Ramos (cell line): ENCODE results near the gene MBNL3.
"Not testable (repeated sequence)": the region's sequence is repeated elsewhere in the genome, so short reads cannot be mapped to it uniquely, and the experiment has no call there.

Experiments
- in situ Hi-C: fragments of 300-500 bp; cut with MboI; formaldehyde crosslinking; loops from one replicate; pipeline ENCODE4 v1.14.3; 2022; ENCODE audit warnings: low sequenced_read_pairs; ENCODE audit not compliant: unreplicated experiment

The MBNL3 gene

DNA sequence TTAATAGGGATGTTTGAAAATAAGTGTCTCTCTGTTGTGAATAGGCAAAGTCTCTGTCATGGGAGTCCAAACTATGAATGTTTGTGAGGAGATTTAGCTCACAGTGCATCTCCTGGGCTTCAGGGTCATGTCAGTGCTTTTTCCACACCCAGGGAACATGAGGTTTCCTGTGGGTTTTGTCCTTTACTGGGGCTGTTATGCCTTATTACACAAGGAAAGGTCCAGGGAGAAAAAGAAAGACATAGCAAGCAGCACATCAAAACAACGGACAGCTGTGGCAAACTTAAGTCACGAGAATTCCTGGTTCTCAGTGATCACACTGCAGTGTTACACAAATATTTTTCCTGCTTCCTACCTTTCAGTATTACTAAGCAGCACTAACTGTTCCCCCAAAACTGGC, 99.4 kb downstream of the MBNL3 start:
- in situ Hi-C loops = no loop called here

DNA sequence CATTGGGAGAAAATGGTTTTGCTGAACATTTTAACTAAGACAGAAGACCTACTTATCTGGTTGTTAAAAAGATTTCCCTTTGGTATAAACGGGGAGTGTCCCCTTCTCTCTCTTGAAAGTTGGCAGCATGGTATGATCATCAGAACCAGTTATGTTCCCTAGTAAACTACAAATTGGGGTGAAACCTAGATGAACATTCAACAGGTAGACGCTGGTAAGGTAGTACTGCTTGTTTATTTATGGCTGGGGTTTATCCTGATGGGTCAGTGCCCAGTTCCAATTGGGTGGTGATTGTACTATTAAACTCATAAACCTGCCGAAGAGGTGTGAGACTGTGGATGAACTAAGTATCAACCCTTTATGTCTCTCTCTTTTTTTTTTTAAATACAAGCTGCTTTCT, 100.5 kb downstream of the MBNL3 start:
- in situ Hi-C loops = no loop called here

DNA sequence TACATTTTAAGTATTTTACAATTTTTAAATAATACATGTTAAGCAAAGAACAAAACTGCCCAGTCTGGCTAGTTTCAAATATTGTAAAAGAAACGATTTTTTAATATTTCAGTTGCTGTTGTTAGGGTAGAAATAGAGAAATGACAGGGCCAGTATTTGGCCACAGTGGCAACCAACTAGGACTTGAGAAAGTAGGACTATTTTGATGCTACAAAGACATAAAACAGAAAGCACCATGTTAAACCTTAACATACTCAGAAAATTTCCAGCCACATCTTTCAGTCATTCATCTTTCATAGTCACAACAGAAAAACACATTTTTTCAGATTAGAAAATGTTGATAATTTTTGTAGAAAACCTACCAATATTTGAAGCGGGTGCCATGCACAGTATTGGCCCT, 104.5 kb downstream of the MBNL3 start:
- in situ Hi-C loops = no loop called here

DNA sequence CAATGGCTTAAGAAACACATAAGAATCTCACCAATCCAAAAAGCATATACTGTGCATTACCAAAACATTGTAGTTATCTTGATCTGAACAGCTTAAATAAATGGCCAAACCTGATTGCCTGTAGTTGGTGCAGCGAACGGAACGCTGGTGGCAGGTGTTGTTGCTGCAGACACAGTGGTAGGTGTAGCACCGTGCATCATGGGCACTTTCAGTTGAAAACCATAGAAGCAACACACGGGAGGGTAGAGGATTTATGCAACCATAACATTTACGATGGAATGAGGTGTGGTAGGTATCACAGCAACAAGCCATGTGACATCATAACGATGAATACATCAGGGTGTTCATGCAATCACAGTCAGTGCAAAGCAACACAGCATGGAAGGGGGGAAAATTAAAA, 106.8 kb downstream of the MBNL3 start:
- in situ Hi-C loops = no loop called here

DNA sequence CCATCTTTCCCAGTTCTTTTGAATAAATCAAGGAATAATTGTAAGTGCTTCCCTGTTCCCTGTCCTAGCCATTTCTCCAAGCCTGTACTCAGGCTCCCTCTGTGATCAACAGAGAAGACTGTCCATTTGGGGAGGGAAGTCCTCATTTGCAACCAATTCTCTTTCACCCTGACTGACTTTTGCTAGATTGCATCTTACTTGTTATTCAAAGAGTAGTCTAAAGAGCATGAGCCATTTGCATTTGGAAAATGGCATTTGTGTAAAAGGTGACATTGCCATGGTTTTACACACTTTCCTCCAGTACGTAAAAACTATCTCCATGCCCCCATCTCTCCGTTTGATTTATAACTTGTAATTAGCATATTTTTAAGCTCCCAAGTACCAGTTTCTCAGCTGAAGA, 110.6 kb downstream of the MBNL3 start:
- in situ Hi-C loops = no loop called here

DNA sequence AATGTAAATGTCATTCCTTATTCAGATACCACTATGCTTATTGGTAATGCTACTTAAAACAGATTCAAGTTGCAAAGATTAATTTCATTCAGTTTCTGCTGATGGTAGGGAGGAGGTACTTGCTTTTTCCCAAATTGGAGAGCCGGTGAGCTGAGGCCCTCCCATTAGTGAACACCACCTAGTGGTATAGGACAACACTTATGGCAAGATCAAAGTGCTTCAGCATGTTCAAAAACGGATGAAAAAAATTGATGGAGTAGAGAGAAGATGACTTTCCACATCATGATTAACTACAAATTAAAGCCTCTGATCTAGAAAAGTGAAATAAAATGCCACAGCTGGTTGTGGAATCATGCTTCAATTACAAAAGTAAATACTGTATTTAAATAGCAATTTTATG, 112.9 kb downstream of the MBNL3 start:
- in situ Hi-C loops = no loop called here

DNA sequence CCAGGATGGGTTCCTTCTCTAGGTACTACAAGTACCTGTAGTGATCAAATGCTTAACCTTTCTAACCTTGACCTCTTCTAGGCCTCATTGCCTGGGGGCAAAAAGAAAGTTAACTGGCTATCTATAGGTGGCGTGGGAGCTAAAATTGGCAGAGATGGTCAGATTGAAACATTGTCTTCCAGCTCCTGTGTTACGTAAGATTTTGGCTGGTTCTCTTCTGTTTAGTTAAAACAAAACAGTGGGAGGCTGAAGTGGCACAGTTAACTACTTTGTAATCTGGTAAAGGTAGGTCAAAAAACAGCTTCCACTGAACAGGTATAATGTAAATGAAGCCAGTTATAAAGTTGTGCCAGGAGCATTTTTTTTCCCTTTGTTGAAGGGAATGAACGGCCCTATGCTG, 115.2 kb downstream of the MBNL3 start:
- in situ Hi-C loops = no loop called here

DNA sequence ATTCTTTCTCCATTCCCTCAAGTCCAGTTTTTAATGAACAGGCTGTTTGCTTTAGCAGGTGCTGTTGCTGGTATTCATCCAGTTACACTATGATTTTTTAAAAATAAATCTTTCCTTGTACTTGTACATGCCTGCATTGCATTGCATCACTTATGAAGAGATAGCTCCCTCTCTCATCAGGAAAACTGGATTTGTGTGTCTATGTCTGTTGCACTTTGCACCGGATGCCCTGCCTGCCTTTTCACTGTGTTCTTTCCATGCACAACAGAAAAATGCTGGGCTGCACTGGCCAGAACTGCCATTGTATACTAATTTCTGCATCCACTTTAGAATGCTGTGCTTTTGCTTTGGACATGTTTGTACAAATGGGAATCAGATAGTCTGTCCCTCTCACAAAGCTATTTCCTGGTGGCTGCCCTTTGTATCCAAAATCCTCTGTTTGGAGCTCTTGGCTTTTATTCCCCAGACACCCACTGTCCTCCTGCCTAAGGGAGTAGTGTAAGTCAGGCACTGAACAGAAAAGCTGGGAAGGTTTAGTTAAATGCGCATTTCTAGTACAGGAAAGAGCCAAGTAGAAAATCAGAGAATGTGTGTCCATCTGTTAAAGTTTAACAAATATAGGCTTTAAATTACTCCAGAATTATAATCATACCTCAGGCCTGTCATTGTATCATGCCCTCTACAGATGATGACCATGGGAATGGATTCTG, 119.1 kb downstream of the MBNL3 start:
- in situ Hi-C loops = no loop called here

DNA sequence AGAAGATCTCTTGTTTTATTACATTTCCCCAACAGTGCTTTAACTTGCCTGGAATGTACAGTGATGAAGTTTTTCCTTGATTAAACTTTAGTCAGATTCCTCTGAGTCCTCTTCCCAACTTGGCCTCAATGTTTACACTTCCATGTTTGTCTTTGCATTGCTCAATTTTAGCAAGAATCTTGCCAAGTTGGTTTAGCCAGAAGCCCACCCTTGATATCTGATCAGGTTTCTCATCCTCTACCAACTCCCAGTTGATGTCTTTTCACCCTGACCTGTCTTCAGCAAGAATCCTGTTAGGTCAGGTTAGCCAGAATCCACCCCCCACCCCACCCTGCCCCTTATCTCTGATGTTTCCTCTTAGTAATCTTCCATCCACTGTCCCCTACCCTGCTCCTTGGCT, 120.9 kb downstream of the MBNL3 start:
- in situ Hi-C loops = no loop called here

DNA sequence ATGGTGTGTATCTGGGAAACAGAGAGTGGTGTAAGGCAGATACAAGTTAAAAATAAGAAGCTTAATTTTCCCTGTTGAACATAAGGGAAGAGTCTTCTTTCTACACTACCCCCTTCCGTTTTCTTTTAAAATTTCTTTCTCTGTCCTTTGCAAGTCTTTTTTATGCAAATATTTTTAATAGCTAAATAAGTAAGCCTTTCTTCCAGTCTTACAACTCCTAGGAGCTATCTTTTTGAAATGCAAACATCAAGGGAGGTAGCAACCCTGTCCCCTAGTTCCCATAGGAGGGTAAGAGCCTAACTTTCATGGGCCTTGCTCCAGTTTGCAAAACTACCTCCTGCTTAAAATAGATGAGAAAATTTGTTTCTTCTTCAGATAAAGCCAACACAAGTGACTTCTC, 121.5 kb downstream of the MBNL3 start:
- in situ Hi-C loops = no loop called here

DNA sequence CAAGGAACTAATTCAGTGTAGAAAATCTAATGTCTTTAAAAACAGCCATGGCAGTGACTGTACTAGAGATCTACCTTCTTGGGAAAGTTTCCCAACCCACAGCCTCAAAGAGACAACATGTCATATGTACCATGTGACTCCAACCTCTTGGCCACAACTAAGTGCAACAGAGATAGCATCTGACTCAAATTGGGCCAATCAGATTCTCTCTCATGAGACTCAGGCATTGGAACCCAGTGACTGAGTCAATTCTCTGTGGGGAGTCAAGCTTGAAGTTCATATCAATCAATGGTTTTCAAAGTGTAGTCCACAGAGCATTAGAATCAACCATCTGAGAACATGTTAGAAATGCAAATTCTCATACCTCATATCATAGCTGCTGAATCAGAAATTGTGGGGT, 123.3 kb downstream of the MBNL3 start:
- in situ Hi-C loops = no loop called here

DNA sequence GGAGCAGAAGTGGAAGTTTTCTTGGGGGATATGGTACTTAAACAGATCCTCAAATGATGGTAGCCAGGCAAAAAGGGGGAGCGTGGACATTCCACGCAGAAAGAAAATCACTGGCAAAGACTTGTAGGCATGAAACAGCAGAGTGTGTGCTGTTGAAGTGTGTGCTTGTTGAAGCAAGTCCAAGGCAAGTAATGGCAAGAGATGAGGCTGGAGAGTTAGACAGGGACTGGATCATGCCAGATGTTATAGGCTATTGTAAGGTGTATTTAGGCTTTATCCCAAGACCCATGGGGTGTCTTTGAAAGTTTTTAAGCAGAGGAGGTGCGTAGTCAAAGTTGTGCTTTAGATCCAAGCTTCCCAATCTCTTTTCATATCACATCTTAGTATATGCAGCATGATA, 124.5 kb downstream of the MBNL3 start:
- in situ Hi-C loops = no loop called here

DNA sequence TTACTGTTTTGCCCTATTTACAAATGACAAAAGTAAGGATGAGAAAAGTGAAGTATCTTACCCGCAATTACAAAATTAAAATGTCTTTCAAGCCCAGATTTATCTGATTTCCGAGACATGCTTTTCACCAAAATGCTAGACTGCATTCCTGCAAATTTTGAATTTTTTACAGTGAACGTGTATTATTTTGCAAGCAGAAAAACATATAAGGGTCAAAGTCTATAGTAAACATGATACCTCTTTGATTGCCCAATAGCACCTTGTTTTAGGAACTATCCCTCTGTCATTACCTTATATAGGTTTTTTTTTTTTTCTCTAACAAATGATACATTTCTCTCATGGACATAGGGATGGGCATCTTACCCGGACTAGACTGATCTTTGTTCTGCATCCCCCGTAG, 135.4 kb downstream of the MBNL3 start:
- in situ Hi-C loops = no loop called here

DNA sequence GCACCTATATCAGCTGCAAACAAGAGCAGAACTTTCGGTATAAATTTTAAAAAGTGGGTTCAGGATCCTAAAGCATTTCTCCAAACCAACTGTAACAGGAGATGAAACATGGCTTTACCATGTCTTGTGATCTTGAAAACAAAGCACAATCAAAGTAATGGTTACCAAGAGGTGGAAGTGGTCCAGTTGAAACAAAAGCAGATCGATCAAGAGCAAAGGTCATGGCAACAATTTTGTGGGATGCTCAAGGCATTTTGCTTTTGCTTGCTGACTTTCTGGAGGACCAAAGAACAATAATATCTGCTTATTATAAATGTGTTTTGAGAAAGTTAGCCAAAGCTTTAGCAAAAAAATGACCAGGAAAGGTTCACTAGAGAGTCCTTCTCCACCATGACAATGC, 152.7 kb downstream of the MBNL3 start:
- in situ Hi-C loops = no loop called here

DNA sequence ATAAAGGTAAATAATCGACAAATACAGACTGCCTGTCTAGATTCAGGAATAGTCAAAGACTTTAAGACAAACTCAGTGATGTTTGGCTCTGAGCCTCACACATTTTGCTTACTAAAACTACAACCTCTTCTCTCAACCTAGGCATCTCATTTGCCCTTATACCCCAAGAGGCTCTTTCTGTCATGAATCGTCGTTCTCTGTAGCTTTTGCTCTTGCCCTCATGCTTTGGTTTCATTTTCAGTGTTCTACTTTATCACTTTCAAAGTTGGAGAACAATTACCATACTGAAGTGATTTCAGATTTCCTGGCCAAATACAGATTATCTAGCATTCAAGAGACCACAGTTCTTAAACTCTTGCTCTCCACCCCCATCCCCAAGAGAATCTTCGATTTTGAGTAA, 155.5 kb downstream of the MBNL3 start:
- in situ Hi-C loops = no loop called here

DNA sequence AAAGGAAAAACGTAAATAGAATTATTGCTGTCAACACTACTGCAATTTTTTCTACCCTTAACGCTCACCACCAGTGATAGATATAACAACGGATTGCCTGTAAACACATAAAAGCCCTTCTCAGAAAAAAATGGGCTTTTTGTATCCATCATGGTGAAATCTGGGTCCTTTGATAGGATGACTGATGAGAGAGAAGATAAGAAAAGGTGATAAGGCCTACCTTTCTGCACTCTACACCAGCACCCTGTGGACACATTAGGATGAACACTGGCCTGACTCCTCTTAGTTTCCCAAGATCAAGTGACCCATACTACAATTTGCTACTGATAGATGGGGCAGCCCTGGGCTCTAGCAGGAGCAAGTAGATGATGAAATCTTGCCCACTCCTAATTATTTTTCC, 157.3 kb downstream of the MBNL3 start:
- in situ Hi-C loops = no loop called here

DNA sequence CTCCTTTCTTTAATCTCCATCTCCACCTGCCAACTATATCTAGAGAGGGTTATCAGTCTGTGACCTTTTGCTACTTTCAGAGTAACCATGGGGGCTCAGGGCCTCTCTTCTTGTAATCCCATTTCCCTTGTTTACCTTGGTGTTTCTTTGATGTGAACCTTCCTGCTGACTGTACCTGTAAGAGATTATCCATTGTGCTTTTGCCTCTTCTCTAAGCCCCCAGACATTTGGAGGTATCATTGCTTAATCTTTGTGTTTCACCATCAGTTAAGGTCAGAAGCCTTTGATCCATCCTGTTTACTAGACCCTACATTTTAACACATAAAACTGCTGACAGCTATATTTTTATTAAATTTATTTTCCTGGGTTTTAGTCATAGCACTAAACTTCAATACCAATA, 157.8 kb downstream of the MBNL3 start:
- in situ Hi-C loops = no loop called here

DNA sequence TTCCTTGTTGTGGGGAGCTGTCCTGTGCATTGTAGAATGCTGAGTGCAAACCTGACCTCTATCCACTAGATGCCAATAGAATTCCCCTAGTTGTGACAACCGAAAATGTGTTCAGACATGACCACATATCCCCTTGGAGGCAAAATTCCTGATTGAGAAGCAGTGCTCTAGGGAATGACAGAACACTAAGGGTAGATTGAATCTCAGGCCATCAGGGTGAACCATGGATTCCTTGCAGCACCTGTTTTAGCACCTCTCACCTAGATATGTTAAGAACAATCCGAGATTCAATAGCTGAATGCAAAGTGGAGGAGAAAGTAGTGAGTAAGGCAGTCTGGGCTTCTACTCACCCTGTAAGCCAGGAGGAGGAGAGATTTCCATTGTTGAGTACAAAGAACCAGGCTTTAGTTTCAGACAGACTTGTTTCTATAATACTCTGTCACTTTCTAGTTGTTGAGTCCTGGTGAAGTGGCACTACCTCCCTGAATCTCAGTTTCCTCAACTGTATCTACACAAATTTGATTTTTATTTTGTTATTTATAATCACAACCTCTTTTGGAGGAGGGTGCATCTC, 158.6 kb downstream of the MBNL3 start:
- in situ Hi-C loops = no loop called here

DNA sequence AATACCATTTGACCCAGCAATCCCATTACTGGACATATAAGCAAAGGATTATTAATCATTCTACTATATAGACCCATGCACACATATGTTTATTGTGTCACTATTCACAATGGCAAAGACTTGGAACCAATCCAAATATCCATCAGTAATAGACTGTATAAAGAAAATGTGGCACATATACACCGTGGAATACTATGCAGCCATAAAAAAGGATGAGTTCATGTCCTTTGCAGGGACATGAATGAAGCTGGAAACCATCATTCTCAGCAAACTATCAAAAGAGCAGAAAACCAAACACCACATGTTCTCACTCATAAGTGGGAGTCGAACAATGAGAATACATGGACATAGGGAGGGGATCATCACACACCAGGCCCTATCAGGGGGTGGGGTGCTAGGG, 161.9 kb downstream of the MBNL3 start:
- in situ Hi-C loops = not testable (repeated sequence)
